ENCODE results near the gene AGR2.
A peak's percentile ranks its signal among the peaks of the same experiment; 100 is the strongest.

The AGR2 gene

GRCh38 chr7:16754856-16755317 lies 49.9 kb downstream of the AGR2 start:
- no peak for TF ChIP-seq POLR2A (IDR thresholded peaks at IDR 0.05; ENCODE audit: low read depth, low read length)
- TF ChIP-seq POU2F2 (IDR thresholded peaks at IDR 0.05; ENCODE audit: low read depth, low read length), result no peak
- TF ChIP-seq PAX5 (IDR thresholded peaks at IDR 0.05; ENCODE audit: insufficient read depth, low read length, severe bottlenecking), result no peak
- DNase-seq (ENCODE audit: insufficient read length, low spot score) (no peak), FAIRE-seq (no peak)

- no peak for DNase-seq (ENCODE audit: insufficient read length, low spot score)
- TF ChIP-seq POU2F2 (IDR thresholded peaks at IDR 0.05; ENCODE audit: low read depth, low read length) (no peak), POLR2AphosphoS5 (IDR thresholded peaks at IDR 0.05; ENCODE audit: low read depth, low read length) (no peak), PAX5 (IDR thresholded peaks at IDR 0.05; ENCODE audit: insufficient read depth, low read length, severe bottlenecking) (no peak), POLR2A (IDR thresholded peaks at IDR 0.05; ENCODE audit: low read depth, low read length) (no peak), TAF1 (IDR thresholded peaks at IDR 0.05; ENCODE audit: low read depth, low read length) (no peak), SPI1 (IDR thresholded peaks at IDR 0.05; ENCODE audit: low read depth, low read length) (no peak)
- FAIRE-seq, result no peak
These were observed 50.6 kb downstream of the AGR2 start for GRCh38 chr7:16753932-16754855.

GRCh38 chr7:16753102-16753931 lies 51.5 kb downstream of the AGR2 start, which contains the start of gene TSPAN13:
Gene TSPAN13, plus strand, starts transcription at chr7:16753755. Its CDS starts 213 bp downstream, at chr7:16753968.
- TF ChIP-seq POLR2AphosphoS5 (IDR thresholded peaks at IDR 0.05; ENCODE audit: low read depth, low read length) (no peak), POU2F2 (IDR thresholded peaks at IDR 0.05; ENCODE audit: low read depth, low read length) (no peak), PAX5 (IDR thresholded peaks at IDR 0.05; ENCODE audit: insufficient read depth, low read length, severe bottlenecking) (no peak), POLR2A (IDR thresholded peaks at IDR 0.05; ENCODE audit: low read depth, low read length) (no peak), SPI1 (IDR thresholded peaks at IDR 0.05; ENCODE audit: low read depth, low read length) (no peak), TAF1 (IDR thresholded peaks at IDR 0.05; ENCODE audit: low read depth, low read length) (no peak)
- no peak for FAIRE-seq

GRCh38 chr7:16747102-16747501 lies 57.7 kb downstream of the AGR2 start:
- FAIRE-seq (no peak), DNase-seq (ENCODE audit: insufficient read length, low spot score) (no peak)
- TF ChIP-seq SPI1 (IDR thresholded peaks at IDR 0.05; ENCODE audit: low read depth, low read length), result no peak
- TF ChIP-seq POLR2AphosphoS5 (IDR thresholded peaks at IDR 0.05; ENCODE audit: low read depth, low read length), result no peak
- no peak for TF ChIP-seq PAX5 (IDR thresholded peaks at IDR 0.05; ENCODE audit: insufficient read depth, low read length, severe bottlenecking)
- TF ChIP-seq POU2F2 (IDR thresholded peaks at IDR 0.05; ENCODE audit: low read depth, low read length), result no peak
- no peak for TF ChIP-seq POLR2A (IDR thresholded peaks at IDR 0.05; ENCODE audit: low read depth, low read length)
- TF ChIP-seq TAF1 (IDR thresholded peaks at IDR 0.05; ENCODE audit: low read depth, low read length), result no peak

More at GRCh38 chr7:16753102-16753931, 51.5 kb downstream of the AGR2 start, which contains the start of gene TSPAN13:
- DNase-seq (ENCODE audit: insufficient read length, low spot score), result peak; percentile 13

GRCh38 chr7:16745645-16746044 lies 59.2 kb downstream of the AGR2 start:
- FAIRE-seq, result no peak
- no peak for DNase-seq (ENCODE audit: insufficient read length, low spot score)
- no peak for TF ChIP-seq POLR2AphosphoS5 (IDR thresholded peaks at IDR 0.05; ENCODE audit: low read depth, low read length)
- no peak for TF ChIP-seq PAX5 (IDR thresholded peaks at IDR 0.05; ENCODE audit: insufficient read depth, low read length, severe bottlenecking)
- TF ChIP-seq POU2F2 (IDR thresholded peaks at IDR 0.05; ENCODE audit: low read depth, low read length), result no peak
- no peak for TF ChIP-seq POLR2A (IDR thresholded peaks at IDR 0.05; ENCODE audit: low read depth, low read length)
- TF ChIP-seq SPI1 (IDR thresholded peaks at IDR 0.05; ENCODE audit: low read depth, low read length), result no peak
- TF ChIP-seq TAF1 (IDR thresholded peaks at IDR 0.05; ENCODE audit: low read depth, low read length), result no peak

- no peak for FAIRE-seq
- TF ChIP-seq PAX5 (IDR thresholded peaks at IDR 0.05; ENCODE audit: insufficient read depth, low read length, severe bottlenecking) (no peak), TAF1 (IDR thresholded peaks at IDR 0.05; ENCODE audit: low read depth, low read length) (no peak), SPI1 (IDR thresholded peaks at IDR 0.05; ENCODE audit: low read depth, low read length) (no peak), POLR2AphosphoS5 (IDR thresholded peaks at IDR 0.05; ENCODE audit: low read depth, low read length) (no peak), POLR2A (IDR thresholded peaks at IDR 0.05; ENCODE audit: low read depth, low read length) (no peak), POU2F2 (IDR thresholded peaks at IDR 0.05; ENCODE audit: low read depth, low read length) (no peak)
- DNase-seq (ENCODE audit: insufficient read length, low spot score), result no peak
These were observed 60.1 kb downstream of the AGR2 start for GRCh38 chr7:16744518-16745250.

- no peak for DNase-seq (ENCODE audit: insufficient read length, low spot score)
- no peak for FAIRE-seq
- TF ChIP-seq TAF1 (IDR thresholded peaks at IDR 0.05; ENCODE audit: low read depth, low read length) (no peak), SPI1 (IDR thresholded peaks at IDR 0.05; ENCODE audit: low read depth, low read length) (no peak), POLR2A (IDR thresholded peaks at IDR 0.05; ENCODE audit: low read depth, low read length) (no peak)
These were observed 61.6 kb downstream of the AGR2 start for GRCh38 chr7:16743236-16743635.

- no peak for TF ChIP-seq POLR2AphosphoS5 (IDR thresholded peaks at IDR 0.05; ENCODE audit: low read depth, low read length)
- no peak for TF ChIP-seq POLR2A (IDR thresholded peaks at IDR 0.05; ENCODE audit: low read depth, low read length)
- no peak for TF ChIP-seq POU2F2 (IDR thresholded peaks at IDR 0.05; ENCODE audit: low read depth, low read length)
- no peak for TF ChIP-seq PAX5 (IDR thresholded peaks at IDR 0.05; ENCODE audit: insufficient read depth, low read length, severe bottlenecking)
- TF ChIP-seq TAF1 (IDR thresholded peaks at IDR 0.05; ENCODE audit: low read depth, low read length), result no peak
- no peak for TF ChIP-seq SPI1 (IDR thresholded peaks at IDR 0.05; ENCODE audit: low read depth, low read length)
- FAIRE-seq, result no peak
These were observed 62.3 kb downstream of the AGR2 start for GRCh38 chr7:16742547-16742946.

More at GRCh38 chr7:16742547-16742946, 62.3 kb downstream of the AGR2 start:
- DNase-seq (ENCODE audit: insufficient read length, low spot score), result no peak

All from GM12891 (cell line).